Mesendoderm (in vitro differentiated cells): ENCODE results near the gene RNF207.

Experiments
- DNase-seq: peaks from one replicate; pipeline ENCODE4 v3.0.0; 2013
- H2AK5ac ChIP-seq: 2 replicates; pipeline ENCODE4 v1.6.1; 2013; ENCODE audit warnings: low read length, inconsistent platforms
- H2BK120ac ChIP-seq: 2 replicates; pipeline ENCODE4 v1.6.1; 2013; ENCODE audit warnings: low read depth, mild to moderate bottlenecking, low read length, moderate library complexity, mixed read lengths
- H2BK15ac ChIP-seq: replicated peaks from 2 replicates; pipeline ENCODE4 v1.6.1; 2013; ENCODE audit warnings: low read depth, mild to moderate bottlenecking, moderate library complexity
- H2BK5ac ChIP-seq: 2 replicates; pipeline ENCODE4 v1.6.1; 2013; ENCODE audit warnings: low read length, inconsistent platforms
- H3K18ac ChIP-seq: 2 replicates; pipeline ENCODE4 v1.6.1; 2013; ENCODE audit warnings: mild to moderate bottlenecking, low read length, mixed read lengths
- H3K23ac ChIP-seq: one replicate; pipeline ENCODE4 v1.6.1; 2013; ENCODE audit warnings: low read length
- H3K27ac ChIP-seq: 2 replicates; pipeline ENCODE4 v1.5.1; 2013; ENCODE audit warnings: low read depth, mild to moderate bottlenecking, inconsistent platforms, low read length, moderate library complexity
- H3K27me3 ChIP-seq: 2 replicates; pipeline ENCODE4 v1.6.1; 2013; ENCODE audit warnings: low read length, control low read depth, mild to moderate bottlenecking, inconsistent platforms; ENCODE audit not compliant: insufficient read depth, poor library complexity
- H3K36me3 ChIP-seq: 2 replicates; pipeline ENCODE4 v1.6.1; 2013; ENCODE audit warnings: low read length, inconsistent platforms; ENCODE audit not compliant: control insufficient read depth, insufficient read depth
- H3K4ac ChIP-seq: one replicate; pipeline ENCODE4 v1.6.1; 2013; ENCODE audit warnings: low read depth, mild to moderate bottlenecking, low read length, moderate library complexity
- H3K4me1 ChIP-seq: 2 replicates; pipeline ENCODE4 v1.6.1; 2013; ENCODE audit warnings: low read depth, low read length, inconsistent platforms; ENCODE audit not compliant: control insufficient read depth
- H3K4me2 ChIP-seq: 2 replicates; pipeline ENCODE4 v1.6.1; 2013; ENCODE audit warnings: low read length
- H3K4me3 ChIP-seq: 2 replicates; pipeline ENCODE4 v1.5.1; 2013; ENCODE audit warnings: mild to moderate bottlenecking, low read length
- H3K56ac ChIP-seq: one replicate; pipeline ENCODE4 v1.6.1; 2013; ENCODE audit warnings: low read length
- H3K79me1 ChIP-seq: 2 replicates; pipeline ENCODE4 v1.6.1; 2013; ENCODE audit warnings: low read length, inconsistent platforms
- H3K79me2 ChIP-seq: 2 replicates; pipeline ENCODE4 v1.6.1; 2013; ENCODE audit warnings: mild to moderate bottlenecking, low read length; ENCODE audit not compliant: control insufficient read depth, insufficient read depth
- H3K9ac ChIP-seq: 2 replicates; pipeline ENCODE4 v1.6.1; 2013; ENCODE audit warnings: low read length, inconsistent platforms
- H4K5ac ChIP-seq: one replicate; pipeline ENCODE4 v1.6.1; 2013; ENCODE audit warnings: low read length
- H4K8ac ChIP-seq: one replicate; pipeline ENCODE4 v1.6.1; 2013; ENCODE audit warnings: low read depth, mild to moderate bottlenecking, control low read depth, low read length, moderate library complexity
- WGBS: extraction: QIAGEN DNeasy Blood & Tissue Kit; methylation state at CpG from one replicate; pipeline ENCODE4 v1.1.7; 2013; ENCODE audit warnings: low lambda C conversion rate, missing lambda C conversion rate; ENCODE audit not compliant: insufficient coverage; ENCODE audit errors: extremely low coverage; 5-methylcytosine and 5-hydroxymethylcytosine counted together

RNF207 gene

GRCh38 chr1:6270401-6270800, 64.5 kb downstream of the RNF207 start:
- no peak overlapping the region for H2BK15ac ChIP-seq
- H3K79me2 ChIP-seq, result no peaks in the 10 kb centered on the region
- peaks cover 2% of the 10 kb centered on the region for H3K4me1 ChIP-seq
- H4K5ac ChIP-seq, result no peak overlapping the region
- H3K4ac ChIP-seq, result no peak overlapping the region
- no peak overlapping the region for H2BK120ac ChIP-seq
- peaks cover 2% of the 10 kb centered on the region for H3K36me3 ChIP-seq
- H3K4me2 ChIP-seq, result no peak overlapping the region
- H3K56ac ChIP-seq, result no peak overlapping the region
- no CpG with 5 or more reads among the region's 8 CpGs for WGBS
- DNase-seq, result no peak
- H3K27ac ChIP-seq, result no peak overlapping the region
- no peak overlapping the region for H3K9ac ChIP-seq
- no peak overlapping the region for H2AK5ac ChIP-seq
- no peak overlapping the region for H3K4me3 ChIP-seq
- H3K79me1 ChIP-seq, result no peaks in the 10 kb centered on the region
- no peak overlapping the region for H4K8ac ChIP-seq
- H2BK5ac ChIP-seq, result no peak overlapping the region
- no peaks in the 10 kb centered on the region for H3K27me3 ChIP-seq
- no peak overlapping the region for H3K18ac ChIP-seq
- H3K23ac ChIP-seq, result no peak overlapping the region
